GM12878 (cell line): ENCODE results near the gene VPS45.

ENCODE experiments used
- BCL3 ChIP-seq: IDR thresholded peaks from 2 replicates; pipeline ENCODE4 v1.6.1; 2011; ENCODE audit warnings: borderline replicate concordance, low read depth, mild to moderate bottlenecking, moderate library complexity, low read length; ENCODE audit not compliant: insufficient read depth, poor library complexity, severe bottlenecking
- HDAC6 ChIP-seq: fragments of 200-600 bp; sonication (generic); IDR thresholded peaks from one replicate; pipeline ENCODE4 v1.8.0; 2017; ENCODE audit warnings: antibody characterized with exemption; ENCODE audit not compliant: unreplicated experiment
- TBL1XR1 ChIP-seq: IDR thresholded peaks from 2 replicates; pipeline ENCODE4 v1.6.1; 2012; ENCODE audit warnings: low read depth, low read length, improper control_type of control experiment
- ZBED1 ChIP-seq: IDR thresholded peaks from 2 replicates; pipeline ENCODE4 v1.6.1; 2016; ENCODE audit warnings: borderline replicate concordance
- TF ChIP-seq, protein P1 (sequence below), 3 experiments: IDR thresholded peaks in 2 of 3; conservative IDR thresholded peaks in 1 of 3; 2 replicates each; pipeline ENCODE4 v1.5.1; 2011; ENCODE audit warnings: low read depth in 3 of 3, low read length in 3 of 3, mild to moderate bottlenecking in 3 of 3, control low read depth in 2 of 3, moderate library complexity in 2 of 3, inconsistent platforms in 1 of 3, mixed read lengths in 1 of 3; ENCODE audit not compliant: control insufficient read depth in 2 of 3, insufficient read depth in 1 of 3; ENCODE audit errors: extremely low read depth in 1 of 3

DNA sequence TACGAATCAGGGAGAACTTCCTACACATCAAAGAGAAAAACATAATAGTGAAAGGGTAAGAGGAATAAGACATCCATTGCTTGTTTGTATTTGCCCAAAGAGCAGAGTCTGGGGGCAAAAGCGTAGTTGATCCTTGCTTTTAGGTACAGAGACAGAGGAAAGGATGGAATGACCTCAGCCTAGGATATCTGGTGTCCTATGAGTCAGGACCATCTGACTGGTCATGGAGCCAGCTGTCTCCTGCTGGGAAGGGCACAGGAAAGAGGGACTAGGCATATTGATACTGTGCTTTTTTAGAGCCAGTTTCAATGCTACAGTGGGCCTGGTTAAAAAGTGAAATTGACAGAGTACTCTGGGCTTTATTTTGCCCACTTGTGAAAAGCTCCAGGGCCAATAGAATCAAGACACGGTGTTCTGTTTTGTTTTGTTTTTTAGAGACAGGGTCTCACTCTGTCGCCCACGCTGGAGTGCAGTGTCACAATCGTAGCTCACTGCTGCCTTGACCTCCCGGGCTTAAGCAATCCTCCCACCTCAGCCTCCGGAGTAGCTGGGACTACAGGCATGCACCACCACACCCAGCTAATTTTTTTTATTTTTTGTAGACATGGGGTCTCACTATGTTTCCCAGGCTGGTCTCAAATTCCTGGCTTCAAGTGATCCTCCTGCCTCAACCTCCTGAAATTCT, 85.3 kb downstream of the VPS45 start:
- TF ChIP-seq, protein P1, sequence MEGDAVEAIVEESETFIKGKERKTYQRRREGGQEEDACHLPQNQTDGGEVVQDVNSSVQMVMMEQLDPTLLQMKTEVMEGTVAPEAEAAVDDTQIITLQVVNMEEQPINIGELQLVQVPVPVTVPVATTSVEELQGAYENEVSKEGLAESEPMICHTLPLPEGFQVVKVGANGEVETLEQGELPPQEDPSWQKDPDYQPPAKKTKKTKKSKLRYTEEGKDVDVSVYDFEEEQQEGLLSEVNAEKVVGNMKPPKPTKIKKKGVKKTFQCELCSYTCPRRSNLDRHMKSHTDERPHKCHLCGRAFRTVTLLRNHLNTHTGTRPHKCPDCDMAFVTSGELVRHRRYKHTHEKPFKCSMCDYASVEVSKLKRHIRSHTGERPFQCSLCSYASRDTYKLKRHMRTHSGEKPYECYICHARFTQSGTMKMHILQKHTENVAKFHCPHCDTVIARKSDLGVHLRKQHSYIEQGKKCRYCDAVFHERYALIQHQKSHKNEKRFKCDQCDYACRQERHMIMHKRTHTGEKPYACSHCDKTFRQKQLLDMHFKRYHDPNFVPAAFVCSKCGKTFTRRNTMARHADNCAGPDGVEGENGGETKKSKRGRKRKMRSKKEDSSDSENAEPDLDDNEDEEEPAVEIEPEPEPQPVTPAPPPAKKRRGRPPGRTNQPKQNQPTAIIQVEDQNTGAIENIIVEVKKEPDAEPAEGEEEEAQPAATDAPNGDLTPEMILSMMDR (IDR thresholded peaks at IDR 0.05 in 2 of 3, conservative IDR thresholded peaks at IDR 0.05 in 1 of 3; ENCODE audit: control insufficient read depth in 2 of 3, extremely low read depth in 1 of 3, insufficient read depth in 1 of 3, low read depth in 3 of 3, low read length in 3 of 3) = no peak
- TF ChIP-seq BCL3 = no peak
- TF ChIP-seq TBL1XR1 = no peak
- no peak for TF ChIP-seq HDAC6
- no peak for TF ChIP-seq ZBED1
